Panc1 (cell line): ENCODE results near the gene DHRSX. TPM values are rescaled to one million over a fixed set of nuclear protein-coding genes. Genes with fewer than 3 reads are reported as not detected.

ENCODE experiments used
- ATAC-seq: fragments of 200-7000 bp; cut with Tn5 transposase; 2 replicates; pipeline ENCODE4 v1.9.1; 2020; ENCODE audit warnings: mild to moderate bottlenecking, moderate library complexity
- BruUV-seq: library from RNA; stranded (reverse); fragments of 400-500 nt; replicated peaks from 2 replicates; lab custom pipeline; 2021; lab: Mats Ljungman, UMichigan
- CTCF ChIA-PET: fragments of 300-600 bp; sonication (Branson Sonifier 250); formaldehyde crosslinking; loops from one replicate; lab custom pipeline; 2022; ENCODE audit warnings: antibody characterized with exemption; lab: Charles Lee
- POLR2A ChIA-PET: fragments of 300-600 bp; sonication (Branson Sonifier 250); formaldehyde crosslinking; loops from one replicate; lab custom pipeline; 2022; ENCODE audit warnings: antibody characterized with exemption; lab: Charles Lee
- DNase-seq: peaks from one replicate; pipeline ENCODE4 v3.0.0-alpha.2; 2010; ENCODE audit warnings: low read depth, low spot score
- H3K27ac ChIP-seq: 2 replicates; pipeline ENCODE4 v1.5.1; 2011; ENCODE audit warnings: mild to moderate bottlenecking, low read length, inconsistent platforms
- H3K27me3 ChIP-seq: fragments of 200-500 bp; sonication (Bioruptor generic); 2 replicates; pipeline ENCODE4 v1.6.0; 2014; ENCODE audit warnings: low read length, inconsistent platforms; ENCODE audit not compliant: control insufficient read depth, insufficient read depth
- H3K36me3 ChIP-seq: fragments of 200-500 bp; sonication (Bioruptor generic); 2 replicates; pipeline ENCODE4 v1.5.1; 2014; ENCODE audit warnings: inconsistent platforms, mild to moderate bottlenecking, low read length, moderate library complexity; ENCODE audit not compliant: control insufficient read depth, insufficient read depth
- H3K4me1 ChIP-seq: 2 replicates; pipeline ENCODE4 v1.5.1; 2011; ENCODE audit warnings: inconsistent platforms, mild to moderate bottlenecking, low read length, moderate library complexity; ENCODE audit not compliant: control insufficient read depth, insufficient read depth
- H3K4me3 ChIP-seq, 2 experiments: 2 replicates each; pipeline ENCODE4 v1.5.1; 2011 to 2012; ENCODE audit warnings: low read depth in 2 of 2, low read length in 2 of 2, mild to moderate bottlenecking in 2 of 2, inconsistent platforms in 1 of 2, moderate library complexity in 1 of 2
- H3K9me3 ChIP-seq: fragments of 200-500 bp; sonication (Bioruptor generic); 2 replicates; pipeline ENCODE4 v1.5.1; 2014; ENCODE audit warnings: low read depth, mild to moderate bottlenecking, inconsistent platforms, low read length, moderate library complexity; ENCODE audit not compliant: control insufficient read depth, insufficient read depth
- CTCF ChIP-seq: fragments of 450-650 bp; IDR thresholded peaks from 2 replicates; pipeline ENCODE4 v1.5.1; 2017; ENCODE audit warnings: mild to moderate bottlenecking
- POLR2AphosphoS5 ChIP-seq: IDR thresholded peaks from 2 replicates; pipeline ENCODE4 v1.6.1; 2012; ENCODE audit warnings: mild to moderate bottlenecking, low read depth, low read length, moderate library complexity
- SIN3A ChIP-seq: IDR thresholded peaks from 2 replicates; pipeline ENCODE4 v1.6.1; 2012; ENCODE audit warnings: low read depth, mild to moderate bottlenecking, low read length, moderate library complexity, borderline replicate concordance; ENCODE audit not compliant: insufficient read depth
- TCF7L2 ChIP-seq: IDR thresholded peaks from 2 replicates; pipeline ENCODE4 v1.6.1; 2011; ENCODE audit warnings: mild to moderate bottlenecking, low read depth, low read length, inconsistent platforms
- in situ Hi-C: cut with HindIII; loops from 2 replicates; pipeline ENCODE4 v1.10.0; 2016; ENCODE audit warnings: low sequenced_read_pairs, low pct_unique_long_range_greater_than_20kb
- intact Hi-C: fragments of 100-400 bp; cut with micrococcal nuclease; formaldehyde crosslinking; loops from one replicate; pipeline ENCODE4 v1.10.0; 2022; ENCODE audit not compliant: unreplicated experiment
- total RNA-seq: library from RNA; stranded (reverse); gene quantifications from one replicate; pipeline ENCODE4 v1.2.1, GENCODE V29; 2021; ENCODE audit not compliant: unreplicated experiment
- TF ChIP-seq, protein P1 (sequence below), 2 experiments: IDR thresholded peaks; 2 replicates each; pipeline ENCODE4 v1.6.1; 2011 to 2012; ENCODE audit warnings: low read depth in 2 of 2, control low read depth in 1 of 2, low read length in 1 of 2, mild to moderate bottlenecking in 1 of 2, moderate library complexity in 1 of 2; ENCODE audit not compliant: insufficient read depth in 1 of 2

DHRSX gene
- total RNA-seq, 1 experiment from 2014 or later = 20.1 TPM

GRCh38 chrX:2439613-2440012, 61.2 kb downstream of the DHRSX start:
- ChIA-PET POLR2A (no interaction called here), CTCF (no interaction called here)
- no TSS peak for BruUV-seq
- intact Hi-C loops (no loop called here), in situ Hi-C loops (no loop called here)
- no peaks in the 10 kb centered on the region for H3K36me3 ChIP-seq
- no peaks in the 10 kb centered on the region for H3K27me3 ChIP-seq
- no peak overlapping the region for H3K27ac ChIP-seq
- H3K4me1 ChIP-seq = no peaks in the 10 kb centered on the region
- DNase-seq (no peak), ATAC-seq (no peak)
- no peak overlapping the region for H3K4me3 ChIP-seq
- H3K9me3 ChIP-seq = no peaks in the 10 kb centered on the region; the same call in 1 of the 2 replicates
- no peak for TF ChIP-seq CTCF
- no peak for TF ChIP-seq SIN3A
- no peak for TF ChIP-seq POLR2AphosphoS5
- TF ChIP-seq, protein P1, sequence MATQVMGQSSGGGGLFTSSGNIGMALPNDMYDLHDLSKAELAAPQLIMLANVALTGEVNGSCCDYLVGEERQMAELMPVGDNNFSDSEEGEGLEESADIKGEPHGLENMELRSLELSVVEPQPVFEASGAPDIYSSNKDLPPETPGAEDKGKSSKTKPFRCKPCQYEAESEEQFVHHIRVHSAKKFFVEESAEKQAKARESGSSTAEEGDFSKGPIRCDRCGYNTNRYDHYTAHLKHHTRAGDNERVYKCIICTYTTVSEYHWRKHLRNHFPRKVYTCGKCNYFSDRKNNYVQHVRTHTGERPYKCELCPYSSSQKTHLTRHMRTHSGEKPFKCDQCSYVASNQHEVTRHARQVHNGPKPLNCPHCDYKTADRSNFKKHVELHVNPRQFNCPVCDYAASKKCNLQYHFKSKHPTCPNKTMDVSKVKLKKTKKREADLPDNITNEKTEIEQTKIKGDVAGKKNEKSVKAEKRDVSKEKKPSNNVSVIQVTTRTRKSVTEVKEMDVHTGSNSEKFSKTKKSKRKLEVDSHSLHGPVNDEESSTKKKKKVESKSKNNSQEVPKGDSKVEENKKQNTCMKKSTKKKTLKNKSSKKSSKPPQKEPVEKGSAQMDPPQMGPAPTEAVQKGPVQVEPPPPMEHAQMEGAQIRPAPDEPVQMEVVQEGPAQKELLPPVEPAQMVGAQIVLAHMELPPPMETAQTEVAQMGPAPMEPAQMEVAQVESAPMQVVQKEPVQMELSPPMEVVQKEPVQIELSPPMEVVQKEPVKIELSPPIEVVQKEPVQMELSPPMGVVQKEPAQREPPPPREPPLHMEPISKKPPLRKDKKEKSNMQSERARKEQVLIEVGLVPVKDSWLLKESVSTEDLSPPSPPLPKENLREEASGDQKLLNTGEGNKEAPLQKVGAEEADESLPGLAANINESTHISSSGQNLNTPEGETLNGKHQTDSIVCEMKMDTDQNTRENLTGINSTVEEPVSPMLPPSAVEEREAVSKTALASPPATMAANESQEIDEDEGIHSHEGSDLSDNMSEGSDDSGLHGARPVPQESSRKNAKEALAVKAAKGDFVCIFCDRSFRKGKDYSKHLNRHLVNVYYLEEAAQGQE (IDR thresholded peaks at IDR 0.05; ENCODE audit: insufficient read depth in 1 of 2, low read depth in 2 of 2, low read length in 1 of 2) = no peak
- no peak for TF ChIP-seq TCF7L2

GRCh38 chrX:2435465-2435864, 65.3 kb downstream of the DHRSX start:
- BruUV-seq = no TSS peak

More at GRCh38 chrX:2435465-2435864, 65.3 kb downstream of the DHRSX start:
- no peak for DNase-seq
- Histone ChIP-seq H3K36me3 (no peaks in the 10 kb centered on the region), H3K4me1 (no peaks in the 10 kb centered on the region), H3K4me3 (no peak overlapping the region), H3K27ac (no peak overlapping the region), H3K27me3 (no peaks in the 10 kb centered on the region), H3K9me3 (no peaks in the 10 kb centered on the region; the same call in 1 of the 2 replicates)
- POLR2A ChIA-PET = no interaction called here
- in situ Hi-C loops = no loop called here
- CTCF ChIA-PET = no interaction called here
- no peak for ATAC-seq
- intact Hi-C loops = no loop called here
- TF ChIP-seq, protein P1 (IDR thresholded peaks at IDR 0.05; ENCODE audit: insufficient read depth in 1 of 2, low read depth in 2 of 2, low read length in 1 of 2) = no peak
- TF ChIP-seq SIN3A (no peak), TCF7L2 (no peak), CTCF (no peak), POLR2AphosphoS5 (no peak)
